Fibroblast of lung (primary cell): ENCODE data around the gene GRID1.
"Not testable (repeated sequence)": the region's sequence is repeated elsewhere in the genome, so short reads cannot be mapped to it uniquely, and the experiment has no call there.

Experiments
- CTCF ChIP-seq, 2 donors: IDR thresholded peaks in 1 of 2; conservative IDR thresholded peaks in 1 of 2; 1 replicate in 1 of 2; 2 replicates in 1 of 2; pipeline ENCODE4 v1.5.1; 2011 to 2012; ENCODE audit warnings: low read length in 2 of 2, control low read depth in 1 of 2, inconsistent platforms in 1 of 2, low read depth in 1 of 2, mild to moderate bottlenecking in 1 of 2
- EZH2 ChIP-seq: IDR thresholded peaks from 2 replicates; pipeline ENCODE4 v1.5.1; 2012; ENCODE audit warnings: low read length, control low read depth, mild to moderate bottlenecking; ENCODE audit errors: missing control alignments

GRCh38 chr10:86238089-86238488 is 128.5 kb downstream of the GRID1 start:
- not testable (repeated sequence) for TF ChIP-seq CTCF (conservative IDR thresholded peaks at IDR 0.05 in 1 of 2, IDR thresholded peaks at IDR 0.05 in 1 of 2; ENCODE audit: low read depth in 1 of 2, low read length in 2 of 2); EZH2
